Measurements from ENCODE around the gene ZMAT3.
"Not testable (repeated sequence)": the region's sequence is repeated elsewhere in the genome, so short reads cannot be mapped to it uniquely, and the experiment has no call there.

The ZMAT3 gene

GRCh38 chr3:179067839-179068238 is 3.8 kb downstream of the ZMAT3 start:
- FAIRE-seq, result no peak

DNA sequence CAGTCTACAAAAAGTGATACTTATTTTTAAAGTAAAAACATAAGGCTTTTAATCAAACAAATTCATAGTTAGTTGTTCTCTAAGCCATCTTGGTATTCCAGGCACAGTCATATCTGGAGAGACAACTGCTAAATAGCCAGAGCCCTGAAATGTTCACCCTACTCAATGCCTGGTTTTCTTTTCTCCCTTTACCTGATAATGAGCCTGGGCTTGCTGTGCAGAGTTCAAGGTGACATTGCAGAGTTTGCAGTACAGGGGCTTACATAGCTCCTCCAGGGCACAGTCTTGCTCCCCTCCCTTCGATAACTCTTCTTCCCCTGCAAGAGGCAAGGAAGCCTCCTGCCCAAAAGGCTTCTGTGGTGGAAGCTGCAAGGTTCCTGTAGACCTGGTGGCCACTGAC is 4.3 kb downstream of the ZMAT3 start:
- no peak for FAIRE-seq

- no peak for FAIRE-seq
These were observed 7.6 kb downstream of the ZMAT3 start for GRCh38 chr3:179063945-179064560.

- FAIRE-seq, result no peak
These were observed 15.3 kb downstream of the ZMAT3 start for GRCh38 chr3:179056326-179056725.

DNA sequence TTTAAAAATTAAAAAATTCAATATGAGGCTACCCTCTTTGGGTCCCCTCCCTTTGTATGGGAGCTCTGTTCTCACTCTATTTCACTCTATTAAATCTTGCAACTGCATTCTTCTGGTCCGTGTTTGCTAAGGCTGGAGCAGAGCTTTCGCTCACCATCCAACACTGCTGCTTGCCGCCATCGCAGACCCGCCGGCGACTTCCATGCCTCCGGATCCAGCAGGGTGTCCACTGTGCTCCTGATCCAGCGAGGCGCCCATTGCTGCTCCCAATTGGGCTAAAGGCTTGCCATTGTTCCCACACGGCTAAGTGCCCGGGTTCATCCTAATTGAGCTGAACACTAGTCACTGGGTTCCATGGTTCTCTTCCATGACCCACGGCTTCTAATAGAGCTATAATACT is 17.0 kb downstream of the ZMAT3 start:
- FAIRE-seq, result not testable (repeated sequence)

DNA sequence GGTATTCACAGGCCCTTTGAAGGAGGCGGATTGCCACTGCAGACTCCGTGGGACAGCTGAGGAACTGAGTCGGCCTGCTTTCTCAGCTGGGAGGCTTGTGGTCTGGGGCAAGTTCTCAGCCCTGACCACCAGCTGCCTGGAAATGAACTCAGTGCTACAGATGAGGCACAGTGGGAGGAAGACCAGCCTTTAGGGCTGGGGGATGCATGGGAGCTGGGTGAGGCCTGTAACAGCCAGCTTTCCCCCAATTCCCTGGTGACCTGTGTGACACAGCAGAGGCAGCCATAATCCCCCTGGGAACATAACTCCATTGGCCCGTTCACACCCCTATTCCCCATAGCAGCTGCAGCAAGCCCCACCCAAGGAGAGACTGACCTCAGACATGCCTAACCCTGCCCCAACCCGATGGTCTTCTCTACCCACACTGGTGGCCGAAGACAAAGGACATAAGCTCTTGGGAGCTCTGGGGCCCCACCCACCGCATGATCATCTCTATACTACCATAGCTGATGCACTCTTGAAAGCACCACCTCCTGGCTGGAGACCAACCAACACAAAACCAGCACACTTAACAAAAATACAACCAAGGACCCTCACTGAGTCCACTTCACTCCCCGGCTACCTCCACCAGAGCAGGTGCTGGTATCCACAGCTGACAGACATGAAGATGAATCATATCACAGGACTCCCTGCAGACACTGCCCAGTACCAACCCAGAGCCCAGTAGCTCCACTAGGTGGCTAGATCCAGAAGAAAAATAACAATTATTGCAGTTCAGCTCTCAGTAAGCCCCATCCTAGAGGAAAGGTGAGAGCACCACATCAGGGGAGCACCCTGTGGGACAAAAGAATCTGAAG is 24.9 kb downstream of the ZMAT3 start:
- FAIRE-seq, result no peak

GRCh38 chr3:179045719-179046402 is 25.7 kb downstream of the ZMAT3 start:
- FAIRE-seq, result no peak

DNA sequence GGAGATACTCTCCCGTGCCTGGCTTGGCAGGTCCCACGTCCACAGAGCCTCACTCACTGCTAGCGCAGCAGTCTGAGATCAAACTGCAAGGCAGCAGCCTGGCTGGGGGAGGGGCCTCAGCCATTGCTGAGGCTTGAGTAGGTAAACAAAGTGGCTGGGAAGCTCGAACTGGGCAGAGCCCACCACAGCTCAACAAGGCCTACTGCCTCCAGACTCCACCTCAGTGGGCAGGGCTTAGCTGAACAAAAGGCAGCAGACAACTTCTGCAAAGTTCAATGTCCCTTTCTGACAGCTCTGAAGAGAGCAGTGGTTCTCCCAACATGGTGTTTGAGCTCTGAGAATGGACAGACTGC is 32.7 kb downstream of the ZMAT3 start:
- FAIRE-seq, result not testable (repeated sequence)

GRCh38 chr3:179038216-179038898 is 33.3 kb downstream of the ZMAT3 start:
- FAIRE-seq, result no peak

DNA sequence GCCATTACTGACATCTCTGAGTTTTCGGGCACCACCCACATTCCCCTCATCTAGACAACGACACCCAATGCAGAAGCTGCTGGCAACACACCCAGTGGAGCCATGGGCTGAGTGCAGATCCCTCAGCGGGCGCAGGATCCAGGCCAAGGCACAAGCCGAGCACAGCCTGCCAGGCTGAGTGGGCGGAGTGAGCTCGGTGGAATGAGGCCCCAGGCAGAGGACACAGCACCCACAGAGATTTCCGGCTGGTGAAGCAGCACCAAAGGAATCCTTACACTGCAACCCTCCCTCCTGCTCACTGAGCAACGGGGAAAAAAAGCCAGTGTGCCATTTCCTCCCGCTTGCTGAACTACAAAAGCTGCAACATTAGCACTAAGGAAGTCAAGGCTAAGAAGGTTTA is 34.3 kb downstream of the ZMAT3 start:
- no peak for FAIRE-seq

DNA sequence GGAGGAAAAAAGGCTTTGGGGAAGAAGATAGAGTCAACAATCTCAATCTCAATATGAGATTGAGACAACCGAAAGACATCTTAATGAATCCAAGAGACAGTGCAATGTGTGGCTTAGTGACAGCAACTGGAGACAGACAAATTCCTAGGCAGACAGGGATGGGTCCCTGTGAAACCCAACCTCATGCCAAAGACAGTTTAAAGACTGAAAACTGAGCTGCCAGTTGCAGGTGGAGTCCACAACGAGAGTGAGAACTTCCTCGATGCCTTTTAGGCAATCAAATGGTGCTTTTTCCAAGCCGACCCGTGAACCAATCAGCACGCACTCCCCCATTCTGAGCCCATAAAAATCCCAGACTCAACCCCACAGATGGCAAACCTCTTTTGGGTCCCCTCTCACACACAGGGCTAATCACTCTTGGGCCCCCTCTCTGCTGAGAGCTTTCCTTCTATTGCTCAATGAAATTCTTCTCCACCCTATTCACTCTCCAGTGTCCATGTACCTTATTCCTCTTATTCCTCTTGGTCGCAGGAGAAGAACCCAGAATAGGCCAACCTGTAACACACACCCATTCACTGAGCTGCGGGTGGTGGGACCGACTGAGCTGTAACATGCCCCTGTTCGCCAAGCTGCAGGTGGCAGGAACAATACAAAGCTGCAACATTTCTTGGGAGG is 34.8 kb downstream of the ZMAT3 start:
- no peak for FAIRE-seq

DNA sequence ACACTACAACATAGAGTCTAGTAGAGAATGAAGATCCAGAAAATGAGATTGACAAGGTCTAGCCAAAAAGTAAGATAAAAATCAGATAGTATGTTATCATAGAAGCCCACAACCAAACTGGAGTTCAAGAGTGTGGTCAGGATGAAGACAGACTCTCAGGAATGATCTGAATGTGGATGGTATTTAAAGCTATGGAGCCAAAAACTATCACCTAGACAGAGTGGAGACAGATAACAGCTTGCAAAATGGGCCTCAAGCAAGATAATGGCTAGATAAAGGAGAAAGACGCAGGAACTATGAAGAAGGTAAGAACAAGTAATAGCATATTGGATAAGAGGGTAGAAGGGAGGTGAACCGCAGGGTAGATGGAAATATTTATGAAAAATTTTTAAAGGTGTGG is 35.4 kb downstream of the ZMAT3 start:
- FAIRE-seq, result no peak

- no peak for FAIRE-seq
These were observed 36.4 kb downstream of the ZMAT3 start for GRCh38 chr3:179035232-179035631.

- FAIRE-seq, result not testable (repeated sequence)
These were observed 38.3 kb downstream of the ZMAT3 start for GRCh38 chr3:179033304-179033657.

- not testable (repeated sequence) for FAIRE-seq
These were observed 38.9 kb downstream of the ZMAT3 start for GRCh38 chr3:179032454-179033303.

DNA sequence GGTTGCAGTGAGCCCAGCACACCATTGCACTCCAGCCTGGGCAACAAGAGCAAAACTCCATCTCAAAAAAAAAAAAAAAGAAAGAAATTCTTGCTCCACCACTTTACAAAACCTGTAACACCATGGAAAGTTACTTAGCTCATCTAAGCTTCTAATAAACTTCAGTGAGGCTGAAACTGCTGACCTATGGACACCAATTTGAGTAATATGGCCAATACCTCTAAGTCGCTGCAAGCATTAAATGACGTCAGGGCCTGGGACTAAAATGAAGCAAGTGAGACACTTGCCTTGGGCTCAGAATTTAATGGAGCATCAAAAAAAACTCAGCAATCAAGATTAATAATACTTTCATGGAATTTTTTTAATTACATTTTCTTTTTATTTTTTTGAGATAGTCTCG is 42.5 kb downstream of the ZMAT3 start:
- no peak for FAIRE-seq

DNA sequence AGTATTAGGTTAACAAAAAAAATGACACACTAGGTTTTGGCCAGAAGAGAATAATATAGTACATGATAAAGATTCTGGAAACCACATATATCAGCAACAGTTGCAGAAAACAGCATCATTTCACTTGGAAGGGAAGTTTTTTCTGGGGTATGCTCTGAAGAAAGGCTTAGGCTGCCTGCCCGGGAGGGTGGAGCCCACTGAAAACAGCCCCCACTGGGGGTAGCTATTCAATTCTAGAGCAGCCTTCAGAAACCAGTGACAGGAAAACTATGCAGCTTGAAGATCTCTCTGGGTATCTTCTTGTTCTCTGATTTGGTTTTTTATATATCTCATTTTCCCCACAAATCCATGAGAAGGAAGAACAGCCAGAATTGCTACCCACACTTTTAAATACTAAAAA is 43.2 kb downstream of the ZMAT3 start:
- FAIRE-seq, result no peak

DNA sequence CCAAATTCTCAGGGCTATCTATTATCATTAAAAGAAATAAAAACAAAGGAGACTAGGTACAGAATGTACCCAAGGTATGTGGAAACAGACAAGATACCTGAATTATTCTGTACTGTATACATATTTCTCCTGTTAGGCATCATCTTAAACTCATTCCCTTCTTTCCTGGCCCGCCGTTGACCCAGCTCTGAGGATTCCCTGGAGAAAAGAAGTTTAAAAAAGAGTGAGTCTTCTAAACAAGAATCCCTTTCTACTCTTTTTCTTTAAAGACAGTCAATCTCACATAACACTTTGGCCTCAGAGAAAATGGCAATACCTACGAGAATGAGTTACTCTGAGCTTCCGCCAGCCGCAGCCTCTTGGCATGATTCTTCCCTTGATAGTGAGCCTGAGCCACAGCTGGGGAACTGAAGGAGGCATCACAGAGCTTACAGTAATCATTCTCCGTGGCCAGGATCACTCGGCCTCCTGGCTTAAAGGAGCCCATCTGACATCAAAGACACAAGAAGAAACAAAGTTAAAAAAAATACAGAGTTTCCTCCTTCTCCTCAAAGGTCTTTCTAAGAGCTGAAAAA is 44.2 kb downstream of the ZMAT3 start:
- FAIRE-seq, result no peak

DNA sequence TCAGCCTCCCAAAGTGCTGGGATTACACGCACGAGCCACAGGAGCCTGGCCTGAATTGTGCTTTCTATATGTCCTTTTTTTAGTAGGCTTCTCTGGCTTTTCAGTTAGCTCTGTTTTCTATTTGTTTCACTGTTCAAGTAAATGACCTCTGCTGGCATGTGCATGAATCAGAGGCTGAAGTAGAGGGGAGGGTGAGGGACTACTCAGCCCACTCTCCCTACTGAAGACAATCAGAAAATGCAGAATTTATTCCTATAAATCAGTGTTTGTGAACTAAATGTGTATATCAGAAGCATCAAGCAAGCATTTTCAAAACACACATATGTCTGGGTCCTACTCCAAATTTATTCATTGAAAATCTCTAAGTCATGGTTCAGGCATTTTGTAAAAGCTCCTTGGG is 45.0 kb downstream of the ZMAT3 start:
- no peak for FAIRE-seq

DNA sequence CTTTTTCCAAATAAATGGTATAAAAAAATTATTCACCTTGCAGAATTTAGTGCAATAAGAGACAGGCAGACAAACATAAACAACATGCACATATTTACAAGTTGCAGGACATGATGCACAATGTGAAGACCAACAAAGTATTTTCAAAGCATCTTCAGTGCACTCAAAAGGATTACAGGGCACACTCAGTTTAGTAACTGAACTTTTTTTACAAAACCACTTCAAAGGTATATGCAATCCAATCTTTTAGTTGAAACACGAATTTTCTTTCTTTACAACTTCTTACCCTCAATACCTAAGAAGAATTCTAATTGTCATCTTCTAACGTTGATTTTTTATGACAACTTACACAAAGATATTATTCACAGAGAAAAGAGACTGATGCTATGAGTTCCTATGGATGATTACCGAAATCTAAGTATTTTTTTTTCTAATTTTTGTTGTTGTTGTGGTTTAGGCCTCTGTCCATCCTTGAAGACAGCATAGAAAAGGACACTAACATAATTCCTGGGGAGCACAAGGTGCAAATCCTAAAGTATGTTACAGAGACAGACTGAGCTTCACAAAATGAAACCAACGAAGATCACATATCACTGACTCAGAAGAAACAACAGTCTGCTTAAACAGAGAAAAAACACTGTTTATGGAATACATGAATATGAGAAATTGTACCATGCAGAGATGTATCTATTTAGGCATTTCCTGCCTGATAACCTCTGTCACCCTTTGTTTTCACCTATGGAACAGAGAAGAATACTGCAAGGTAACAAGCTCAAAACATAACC is 50.3 kb downstream of the ZMAT3 start:
- FAIRE-seq, result no peak

DNA sequence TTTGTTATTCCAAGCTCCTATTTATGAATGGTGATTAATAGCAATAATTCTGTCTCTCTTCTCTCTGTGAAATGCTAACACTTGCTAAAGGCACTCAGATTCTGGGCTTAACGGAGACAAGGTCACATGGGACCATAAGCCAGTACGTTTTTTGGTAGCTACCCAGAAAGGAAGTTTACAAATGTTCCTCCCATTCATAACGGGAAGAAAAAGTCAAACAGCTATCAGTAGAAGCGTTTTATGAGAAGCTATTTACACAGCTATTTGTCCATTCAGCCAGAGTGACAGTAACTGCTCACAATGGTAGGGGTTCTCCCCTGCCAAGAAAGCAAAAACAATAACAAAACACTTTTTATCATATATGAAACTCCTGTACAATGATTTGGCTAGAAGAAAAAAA is 51.5 kb downstream of the ZMAT3 start:
- FAIRE-seq, result no peak
